ENCODE data around the gene DGKQ.

DNA sequence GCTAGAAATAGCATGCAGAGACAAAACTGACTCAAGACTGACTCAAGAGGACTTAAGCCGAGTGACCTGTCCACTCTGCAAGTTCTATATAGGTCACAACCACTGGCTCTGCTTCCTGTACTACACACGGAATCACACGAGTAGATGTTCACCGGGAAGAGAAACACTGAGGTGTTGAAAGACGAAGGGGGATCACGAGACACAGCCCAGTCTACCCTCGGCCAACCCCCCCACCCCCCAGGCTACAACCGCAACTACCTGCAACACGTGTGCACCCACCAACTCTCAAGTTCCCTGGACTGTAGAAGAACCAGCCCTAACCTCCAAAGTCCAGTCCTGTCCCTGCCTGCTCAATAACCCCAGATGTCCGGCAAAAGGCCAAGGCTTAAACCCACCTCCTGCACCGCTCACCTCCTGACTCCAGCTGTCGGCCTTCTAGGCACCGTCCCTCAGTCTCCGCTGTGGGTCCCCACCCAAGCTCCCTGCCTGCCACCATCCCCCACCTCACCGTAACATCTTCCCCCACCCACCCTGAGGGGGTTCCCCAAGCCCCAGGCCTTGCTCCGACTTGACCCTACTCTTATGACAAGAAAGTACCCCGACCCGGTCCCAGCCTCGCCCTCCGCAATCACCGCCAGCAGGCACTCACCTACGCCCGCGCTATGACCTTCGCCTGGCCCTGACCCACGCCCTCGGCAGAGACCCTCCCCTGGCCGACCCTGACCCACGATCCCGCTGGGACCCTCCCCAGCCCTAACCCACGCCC is 42.0 kb downstream of the DGKQ start:
- TF ChIP-seq CTCF (IDR thresholded peaks at IDR 0.05; ENCODE audit: low read depth, low read length) = no peak
- TF ChIP-seq EZH2phosphoT487 (IDR thresholded peaks at IDR 0.05; ENCODE audit: low read depth) = no peak
